ENCODE results near the gene STRA8.

Gene STRA8

DNA sequence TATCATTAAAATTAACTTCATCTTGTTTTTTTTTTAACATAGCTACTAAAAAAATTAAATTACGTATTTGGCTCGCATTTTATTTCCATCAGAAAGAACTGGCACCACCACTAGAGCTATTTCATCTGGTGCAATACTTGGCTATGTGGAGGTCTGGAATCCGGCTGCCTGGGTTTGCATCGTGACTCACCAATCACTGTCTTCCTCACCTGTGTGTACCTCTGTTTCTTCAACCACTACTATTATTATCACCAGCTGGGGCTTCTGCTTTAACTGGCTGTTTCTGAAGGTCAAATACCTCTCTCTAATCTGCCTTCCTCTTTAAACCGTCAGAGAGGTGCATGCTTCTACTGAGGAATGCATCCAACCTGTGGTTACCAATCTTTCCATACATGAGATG is 28.8 kb upstream of the STRA8 start:
- H3K4me3 ChIP-seq (replicated peaks; ENCODE audit: low read depth, low read length) = no peak overlapping the region
- H3K27me3 ChIP-seq (replicated peaks; ENCODE audit: control insufficient read depth, insufficient read depth, low read length) = no peaks in the 10 kb centered on the region
- no peak for TF ChIP-seq CTCF (IDR thresholded peaks at IDR 0.05; ENCODE audit: insufficient read depth, low read length, poor library complexity, severe bottlenecking)
- DNase-seq (ENCODE audit: extremely low read depth, insufficient read length) = no peak
- peaks cover 17% of the 10 kb centered on the region for H3K36me3 ChIP-seq (ENCODE audit: control insufficient read depth, insufficient read depth, low read length)

DNA sequence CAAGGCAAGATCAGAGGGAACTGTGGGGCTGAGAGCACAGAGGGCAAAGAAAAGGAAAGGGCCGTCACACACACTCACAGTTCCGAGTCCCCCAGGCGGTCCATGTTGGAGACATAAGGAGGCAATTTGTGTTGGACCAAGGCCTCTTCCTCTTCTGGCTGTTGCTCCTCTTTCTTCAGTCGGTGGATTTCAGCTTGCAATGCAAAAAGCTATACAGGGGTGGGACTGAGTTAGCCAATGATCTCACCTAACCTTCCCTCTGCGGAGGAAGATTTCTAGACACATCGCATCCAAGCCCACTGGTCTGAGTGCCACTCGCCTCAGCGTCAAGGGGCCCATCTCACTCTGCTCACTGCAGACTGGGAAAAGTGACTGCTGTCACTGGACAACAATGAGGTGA is 27.8 kb upstream of the STRA8 start:
- no peak for TF ChIP-seq CTCF (IDR thresholded peaks at IDR 0.05; ENCODE audit: insufficient read depth, low read length, poor library complexity, severe bottlenecking)
- DNase-seq (ENCODE audit: extremely low read depth, insufficient read length) = no peak
- Histone ChIP-seq H3K36me3 (ENCODE audit: control insufficient read depth, insufficient read depth, low read length) (peaks cover 17% of the 10 kb centered on the region), H3K4me3 (replicated peaks; ENCODE audit: low read depth, low read length) (no peak overlapping the region), H3K27me3 (replicated peaks; ENCODE audit: control insufficient read depth, insufficient read depth, low read length) (no peaks in the 10 kb centered on the region)

DNA sequence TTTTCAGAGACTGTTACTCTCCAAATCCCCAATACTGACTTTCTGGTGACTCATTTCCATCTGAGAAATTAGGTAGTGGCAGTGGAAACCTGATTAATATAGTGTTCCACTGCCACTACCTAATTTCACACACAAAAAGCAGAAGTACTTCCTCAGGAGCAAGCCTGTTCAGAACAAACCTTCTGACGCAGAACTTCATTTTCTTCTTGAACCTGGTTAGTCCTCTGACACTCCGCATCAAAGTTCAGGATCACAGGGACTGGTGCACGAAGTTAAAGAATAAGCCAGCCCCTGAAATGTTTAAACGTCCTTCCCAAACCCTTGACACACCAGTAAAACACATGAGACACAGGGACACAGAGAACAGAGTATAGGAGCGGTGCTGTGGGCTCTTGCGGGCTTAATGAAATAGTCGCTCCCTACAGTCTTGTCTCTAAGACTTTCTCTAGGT is 26.7 kb upstream of the STRA8 start:
- H3K27me3 ChIP-seq (replicated peaks; ENCODE audit: control insufficient read depth, insufficient read depth, low read length) = no peaks in the 10 kb centered on the region
- H3K36me3 ChIP-seq (ENCODE audit: control insufficient read depth, insufficient read depth, low read length) = peaks cover 17% of the 10 kb centered on the region
- DNase-seq (ENCODE audit: extremely low read depth, insufficient read length) = peak; percentile 64
- H3K4me3 ChIP-seq (replicated peaks; ENCODE audit: low read depth, low read length) = no peak overlapping the region; the same call in 1 of the 2 replicates
- no peak for TF ChIP-seq CTCF (IDR thresholded peaks at IDR 0.05; ENCODE audit: insufficient read depth, low read length, poor library complexity, severe bottlenecking)

- TF ChIP-seq CTCF (IDR thresholded peaks at IDR 0.05; ENCODE audit: insufficient read depth, low read length, poor library complexity, severe bottlenecking) = no peak
- peaks cover 16% of the 10 kb centered on the region for H3K36me3 ChIP-seq (ENCODE audit: control insufficient read depth, insufficient read depth, low read length)
- no peak for DNase-seq (ENCODE audit: extremely low read depth, insufficient read length)
- peak overlapping the region; percentile 26; the same call in 1 of the 2 replicates for H3K4me3 ChIP-seq (replicated peaks; ENCODE audit: low read depth, low read length)
- H3K27me3 ChIP-seq (replicated peaks; ENCODE audit: control insufficient read depth, insufficient read depth, low read length) = no peaks in the 10 kb centered on the region
Observed at GRCh38 chr7:135207406-135208101, 26.1 kb upstream of the STRA8 start.

DNA sequence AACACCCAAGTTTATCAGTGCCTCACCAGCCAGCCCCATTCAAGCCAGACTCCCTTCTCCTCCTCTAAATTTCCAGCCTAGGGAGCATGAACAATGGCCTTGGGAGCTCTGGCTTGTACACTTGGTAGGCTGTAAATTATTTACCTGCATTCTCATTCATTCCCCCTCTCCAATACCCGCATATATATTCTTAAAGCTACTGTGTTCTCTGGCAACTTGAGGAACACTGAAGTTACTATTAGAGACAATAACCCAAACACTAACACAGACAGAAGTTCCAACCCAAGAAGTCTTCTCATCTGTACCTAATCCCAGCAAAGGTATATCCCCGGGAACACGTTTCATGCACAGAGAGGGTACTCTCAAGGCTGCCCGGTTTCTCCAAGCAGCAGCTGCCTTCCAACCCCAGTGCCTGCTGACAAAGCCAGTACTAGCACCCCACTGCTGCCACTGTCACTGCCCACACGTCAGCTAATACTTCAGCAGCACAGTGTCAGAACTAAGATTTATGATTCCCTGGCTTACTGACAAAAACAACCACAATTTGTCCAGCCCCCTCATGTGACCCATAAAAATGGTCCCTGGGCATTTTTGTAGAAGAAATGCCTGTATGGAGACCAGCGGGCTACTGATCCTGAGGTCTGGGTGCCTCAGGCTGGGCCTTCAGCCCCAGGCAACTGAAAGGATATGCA is 25.4 kb upstream of the STRA8 start:
- Histone ChIP-seq H3K4me3 (replicated peaks; ENCODE audit: low read depth, low read length) (no peak overlapping the region), H3K36me3 (ENCODE audit: control insufficient read depth, insufficient read depth, low read length) (peaks cover 12% of the 10 kb centered on the region), H3K27me3 (replicated peaks; ENCODE audit: control insufficient read depth, insufficient read depth, low read length) (no peaks in the 10 kb centered on the region)
- no peak for TF ChIP-seq CTCF (IDR thresholded peaks at IDR 0.05; ENCODE audit: insufficient read depth, low read length, poor library complexity, severe bottlenecking)
- no peak for DNase-seq (ENCODE audit: extremely low read depth, insufficient read length)

Measured in GM06990 (cell line).